Fibroblast of lung (primary cell): ENCODE measurements around the gene ALMS1. TPM values are rescaled to one million over a fixed set of nuclear protein-coding genes. Genes with fewer than 3 reads are reported as not detected.
"Not testable (repeated sequence)": the region's sequence is repeated elsewhere in the genome, so short reads cannot be mapped to it uniquely, and the experiment has no call there.

Source experiments
- DNase-seq, 2 donors: peaks; one replicate each; pipeline versions ENCODE4 v3.0.0 to v3.0.0-alpha.2; 2010; ENCODE audit warnings: low read depth in 2 of 2
- H2AFZ ChIP-seq: 2 replicates; pipeline ENCODE4 v1.5.1; 2012; ENCODE audit warnings: low read length, control low read depth, inconsistent platforms
- H3K27ac ChIP-seq: 2 replicates; pipeline ENCODE4 v1.5.1; 2011; ENCODE audit warnings: low read length, control low read depth; ENCODE audit not compliant: insufficient read depth
- H3K27me3 ChIP-seq: 2 replicates; pipeline ENCODE4 v1.5.1; 2011; ENCODE audit warnings: mild to moderate bottlenecking, low read length; ENCODE audit not compliant: control insufficient read depth, insufficient read depth
- H3K36me3 ChIP-seq: 2 replicates; pipeline ENCODE4 v1.5.1; 2011; ENCODE audit warnings: low read length; ENCODE audit not compliant: control insufficient read depth, insufficient read depth
- H3K4me1 ChIP-seq: 2 replicates; pipeline ENCODE4 v1.5.1; 2011; ENCODE audit warnings: low read length; ENCODE audit not compliant: control insufficient read depth, insufficient read depth; ENCODE audit errors: extremely low read depth
- H3K4me2 ChIP-seq: 2 replicates; pipeline ENCODE4 v1.5.1; 2011; ENCODE audit warnings: low read length, control low read depth; ENCODE audit not compliant: insufficient read depth; ENCODE audit errors: extremely low read depth
- H3K4me3 ChIP-seq, 4 experiments: fragments of 200-600 bp in 1 of 4; sonication (generic) in 1 of 4; replicated peaks in 1 of 4; 2 replicates each; pipeline ENCODE4 v1.5.1; 2011 to 2016; ENCODE audit warnings: low read length in 4 of 4, low read depth in 3 of 4, mild to moderate bottlenecking in 3 of 4, control low read depth in 2 of 4, inconsistent platforms in 1 of 4, mixed read lengths in 1 of 4; ENCODE audit not compliant: insufficient read depth in 1 of 4; ENCODE audit errors: control extremely low read depth in 1 of 4
- H3K79me2 ChIP-seq: 2 replicates; pipeline ENCODE4 v1.5.1; 2012; ENCODE audit warnings: mild to moderate bottlenecking, low read length, inconsistent platforms; ENCODE audit not compliant: control insufficient read depth, insufficient read depth
- H3K9ac ChIP-seq: 2 replicates; pipeline ENCODE4 v1.5.1; 2011; ENCODE audit warnings: mild to moderate bottlenecking, low read length, control low read depth; ENCODE audit not compliant: insufficient read depth
- H3K9me3 ChIP-seq: 2 replicates; pipeline ENCODE4 v1.5.1; 2012; ENCODE audit warnings: low read depth, low read length; ENCODE audit not compliant: control insufficient read depth, insufficient read depth
- H4K20me1 ChIP-seq: 2 replicates; pipeline ENCODE4 v1.5.1; 2011; ENCODE audit warnings: low read length; ENCODE audit not compliant: control insufficient read depth, insufficient read depth; ENCODE audit errors: extremely low read depth
- CTCF ChIP-seq, 2 donors: IDR thresholded peaks in 1 of 2; conservative IDR thresholded peaks in 1 of 2; 1 replicate in 1 of 2; 2 replicates in 1 of 2; pipeline ENCODE4 v1.5.1; 2011 to 2012; ENCODE audit warnings: low read length in 2 of 2, control low read depth in 1 of 2, inconsistent platforms in 1 of 2, low read depth in 1 of 2, mild to moderate bottlenecking in 1 of 2
- EZH2 ChIP-seq: IDR thresholded peaks from 2 replicates; pipeline ENCODE4 v1.5.1; 2012; ENCODE audit warnings: low read length, control low read depth, mild to moderate bottlenecking; ENCODE audit errors: missing control alignments
- polyA plus RNA-seq, 2 donors: library from polyadenylated mRNA; depleted of rRNA in 1 of 2; stranded (reverse) in 1 of 2; unstranded in 1 of 2; fragments of >200 nt; gene quantifications; 2 replicates each; pipeline ENCODE4 v1.2.1, GENCODE V29; 2011 to 2012; ENCODE audit warnings: missing spikeins in 1 of 2
- total RNA-seq: library from RNA; depleted of rRNA; stranded (reverse); fragments of >200 nt; gene quantifications from 2 replicates; pipeline ENCODE4 v1.2.1, GENCODE V29; 2014

ALMS1 gene
- total and polyA plus RNA-seq, 2 donors (not counting 1 experiment from before 2014, with no cell fraction given) = 7.5 to 13.4 TPM

- Histone ChIP-seq H3K27me3 (no peaks in the 10 kb centered on the region), H3K9me3 (no peaks in the 10 kb centered on the region), H3K79me2 (no peaks in the 10 kb centered on the region), H3K9ac (no peak overlapping the region), H2AFZ (no peak overlapping the region), H3K4me1 (no peaks in the 10 kb centered on the region), H3K36me3 (no peaks in the 10 kb centered on the region), H3K27ac (no peak overlapping the region), H3K4me2 (no peak overlapping the region), H4K20me1 (no peaks in the 10 kb centered on the region), H3K4me3 (no peak overlapping the region)
- no peak for DNase-seq
- TF ChIP-seq CTCF (conservative IDR thresholded peaks at IDR 0.05 in 1 of 2, IDR thresholded peaks at IDR 0.05 in 1 of 2; ENCODE audit: low read depth in 1 of 2, low read length in 2 of 2) = no peak
- no peak for TF ChIP-seq EZH2
Measured at GRCh38 chr2:73536133-73536840, 150.7 kb downstream of the ALMS1 start.

GRCh38 chr2:73560875-73561274 lies 175.2 kb downstream of the ALMS1 start:
- not testable (repeated sequence) for H3K27me3 ChIP-seq, H3K4me1 ChIP-seq, H3K36me3 ChIP-seq, H3K27ac ChIP-seq, H3K9ac ChIP-seq, H3K79me2 ChIP-seq, H2AFZ ChIP-seq, H3K9me3 ChIP-seq, H3K4me3 ChIP-seq, H3K4me2 ChIP-seq, H4K20me1 ChIP-seq
- peak in 1 of 2 donors; percentile 5 for DNase-seq

- Histone ChIP-seq H3K4me1 (no peaks in the 10 kb centered on the region), H2AFZ (no peak overlapping the region), H3K4me2 (no peak overlapping the region), H3K79me2 (no peaks in the 10 kb centered on the region), H3K27ac (no peak overlapping the region), H3K36me3 (no peaks in the 10 kb centered on the region), H4K20me1 (no peaks in the 10 kb centered on the region), H3K27me3 (no peaks in the 10 kb centered on the region), H3K9me3 (no peaks in the 10 kb centered on the region), H3K9ac (no peak overlapping the region), H3K4me3 (no peak overlapping the region)
- no peak for TF ChIP-seq CTCF (conservative IDR thresholded peaks at IDR 0.05 in 1 of 2, IDR thresholded peaks at IDR 0.05 in 1 of 2; ENCODE audit: low read depth in 1 of 2, low read length in 2 of 2)
- TF ChIP-seq EZH2 = no peak
- peak; percentile 4 to 19 for DNase-seq
Measured at GRCh38 chr2:73561422-73561821, 175.8 kb downstream of the ALMS1 start.
